ENCODE measurements around the gene TMEM131L.

The TMEM131L gene

DNA sequence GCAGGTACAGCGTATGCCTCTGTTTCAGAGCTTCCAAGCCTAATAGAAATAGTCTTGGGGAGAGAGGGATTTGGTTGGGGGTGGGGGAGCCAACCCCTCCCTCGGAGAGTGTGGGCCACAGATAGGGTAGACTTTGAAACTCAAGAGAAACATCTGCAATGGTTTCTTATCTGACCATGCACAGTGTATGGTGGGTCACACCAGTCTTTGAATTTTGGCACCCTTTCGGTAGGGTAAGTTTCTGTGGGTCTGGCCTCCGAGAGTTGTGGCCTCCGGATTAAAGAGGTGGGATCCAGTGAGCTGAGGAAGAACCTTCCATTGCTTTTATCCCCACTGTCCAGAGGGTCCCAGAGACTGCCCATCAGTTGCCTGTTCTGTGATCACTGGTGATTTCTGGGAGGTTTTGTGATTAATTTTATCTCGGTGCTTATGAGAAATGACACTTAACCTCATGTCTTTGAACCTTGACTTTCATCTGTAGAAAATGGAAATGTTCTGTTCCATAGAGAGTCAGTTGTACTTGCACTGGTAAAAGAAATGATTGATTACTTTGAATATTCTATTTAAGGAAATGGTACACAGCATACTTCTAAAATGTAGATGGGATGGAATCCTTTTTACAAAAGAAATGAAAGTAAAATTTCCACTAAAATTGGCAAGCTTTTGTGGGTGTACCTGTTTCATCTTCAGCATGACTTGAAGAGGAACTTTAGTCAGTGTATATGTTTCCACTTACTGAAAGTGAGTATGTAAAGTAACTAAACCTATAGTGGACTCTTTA, 62.7 kb downstream of the TMEM131L start:
- no peak overlapping the region for H3K9ac ChIP-seq (ENCODE audit: low read depth, low read length)
- no peaks in the 10 kb centered on the region for H3K27me3 ChIP-seq (ENCODE audit: insufficient read depth, low read length)
- H3K4me3 ChIP-seq (ENCODE audit: low read length) = no peak overlapping the region
- H3K36me3 ChIP-seq (ENCODE audit: insufficient read depth, low read length) = no peaks in the 10 kb centered on the region
- H3K9me3 ChIP-seq (ENCODE audit: insufficient read depth, low read depth, low read length) = no peaks in the 10 kb centered on the region
- no peak overlapping the region for H3K27ac ChIP-seq (ENCODE audit: low read depth, low read length)
- WGBS = 91% methylated on average over 6 of the region's 6 CpGs
- peaks cover 16% of the 10 kb centered on the region for H3K4me1 ChIP-seq (ENCODE audit: insufficient read depth, low read length)

DNA sequence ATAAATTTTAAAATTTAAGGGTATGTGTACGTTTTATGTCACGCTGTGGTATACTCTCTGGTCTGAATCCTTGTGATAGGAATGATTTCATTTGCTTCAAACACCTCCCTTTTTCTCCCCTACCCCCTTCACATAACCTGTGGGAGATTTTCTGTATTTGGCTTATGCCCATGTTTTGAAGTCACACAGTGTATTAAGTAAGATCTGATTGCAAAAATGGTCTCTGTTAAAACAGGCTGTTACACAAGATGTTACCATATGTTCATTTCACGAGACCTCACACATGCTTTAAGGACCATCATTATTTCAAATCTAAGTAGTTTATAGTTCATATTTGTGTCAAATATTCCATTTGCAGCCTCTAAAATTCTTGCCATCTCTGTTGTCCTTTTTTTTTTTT, 63.5 kb downstream of the TMEM131L start:
- H3K9ac ChIP-seq (ENCODE audit: low read depth, low read length) = no peak overlapping the region
- H3K4me3 ChIP-seq (ENCODE audit: low read length) = no peak overlapping the region
- H3K9me3 ChIP-seq (ENCODE audit: insufficient read depth, low read depth, low read length) = no peaks in the 10 kb centered on the region
- peaks cover 15% of the 10 kb centered on the region for H3K4me1 ChIP-seq (ENCODE audit: insufficient read depth, low read length)
- no peaks in the 10 kb centered on the region for H3K36me3 ChIP-seq (ENCODE audit: insufficient read depth, low read length)
- H3K27ac ChIP-seq (ENCODE audit: low read depth, low read length) = no peak overlapping the region
- WGBS = 100% methylated on average over 2 of the region's 3 CpGs
- no peaks in the 10 kb centered on the region for H3K27me3 ChIP-seq (ENCODE audit: insufficient read depth, low read length)

GRCh38 chr4:153530284-153530999, 64.3 kb downstream of the TMEM131L start:
- H3K4me1 ChIP-seq (ENCODE audit: insufficient read depth, low read length) = peaks cover 23% of the 10 kb centered on the region
- H3K4me3 ChIP-seq (ENCODE audit: low read length) = no peak overlapping the region
- no peaks in the 10 kb centered on the region for H3K9me3 ChIP-seq (ENCODE audit: insufficient read depth, low read depth, low read length)
- H3K27me3 ChIP-seq (ENCODE audit: insufficient read depth, low read length) = no peaks in the 10 kb centered on the region
- H3K9ac ChIP-seq (ENCODE audit: low read depth, low read length) = no peak overlapping the region
- 90% methylated on average over 8 of the region's 8 CpGs for WGBS
- no peaks in the 10 kb centered on the region for H3K36me3 ChIP-seq (ENCODE audit: insufficient read depth, low read length)
- no peak overlapping the region for H3K27ac ChIP-seq (ENCODE audit: low read depth, low read length)

GRCh38 chr4:153531000-153531358, 64.8 kb downstream of the TMEM131L start:
- Histone ChIP-seq H3K4me3 (ENCODE audit: low read length) (no peak overlapping the region), H3K27ac (ENCODE audit: low read depth, low read length) (no peak overlapping the region), H3K4me1 (ENCODE audit: insufficient read depth, low read length) (peaks cover 28% of the 10 kb centered on the region), H3K36me3 (ENCODE audit: insufficient read depth, low read length) (no peaks in the 10 kb centered on the region), H3K9me3 (ENCODE audit: insufficient read depth, low read depth, low read length) (no peaks in the 10 kb centered on the region), H3K9ac (ENCODE audit: low read depth, low read length) (no peak overlapping the region), H3K27me3 (ENCODE audit: insufficient read depth, low read length) (no peaks in the 10 kb centered on the region)
- WGBS = 94% methylated on average over 1 of the region's 1 CpG

GRCh38 chr4:153531976-153532626, 65.9 kb downstream of the TMEM131L start:
- 82% methylated on average over 1 of the region's 2 CpGs for WGBS
- H3K9me3 ChIP-seq (ENCODE audit: insufficient read depth, low read depth, low read length) = no peaks in the 10 kb centered on the region
- H3K27me3 ChIP-seq (ENCODE audit: insufficient read depth, low read length) = no peaks in the 10 kb centered on the region
- H3K4me3 ChIP-seq (ENCODE audit: low read length) = no peak overlapping the region
- no peaks in the 10 kb centered on the region for H3K36me3 ChIP-seq (ENCODE audit: insufficient read depth, low read length)
- H3K9ac ChIP-seq (ENCODE audit: low read depth, low read length) = no peak overlapping the region
- peaks cover 35% of the 10 kb centered on the region for H3K4me1 ChIP-seq (ENCODE audit: insufficient read depth, low read length)
- no peak overlapping the region for H3K27ac ChIP-seq (ENCODE audit: low read depth, low read length)

DNA sequence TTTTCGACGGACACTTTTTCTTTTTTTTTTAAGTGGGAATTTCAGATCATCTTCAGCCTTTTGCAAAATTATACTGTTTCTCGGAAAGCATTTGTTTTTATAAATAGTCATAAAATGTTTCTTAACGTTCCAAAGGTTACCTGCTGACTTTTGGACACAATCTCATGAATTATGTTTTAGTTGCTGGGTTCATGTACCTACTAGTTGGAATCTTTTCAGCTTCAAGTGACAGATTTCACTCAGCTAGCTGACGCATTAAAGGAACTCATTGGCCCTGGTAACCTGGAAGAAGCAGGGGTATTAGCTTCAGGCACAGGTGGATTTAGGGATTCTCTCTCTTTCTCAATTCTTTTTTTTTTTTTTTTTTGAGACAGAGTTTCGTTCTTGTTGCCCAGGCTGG, 66.5 kb downstream of the TMEM131L start:
- H3K27ac ChIP-seq (ENCODE audit: low read depth, low read length) = no peak overlapping the region
- WGBS = 96% methylated on average over 6 of the region's 6 CpGs
- no peak overlapping the region for H3K4me3 ChIP-seq (ENCODE audit: low read length)
- peaks cover 39% of the 10 kb centered on the region for H3K4me1 ChIP-seq (ENCODE audit: insufficient read depth, low read length)
- no peak overlapping the region for H3K9ac ChIP-seq (ENCODE audit: low read depth, low read length)
- H3K27me3 ChIP-seq (ENCODE audit: insufficient read depth, low read length) = no peaks in the 10 kb centered on the region
- H3K36me3 ChIP-seq (ENCODE audit: insufficient read depth, low read length) = no peaks in the 10 kb centered on the region
- no peaks in the 10 kb centered on the region for H3K9me3 ChIP-seq (ENCODE audit: insufficient read depth, low read depth, low read length)

GRCh38 chr4:153533387-153533786, 67.2 kb downstream of the TMEM131L start:
- Histone ChIP-seq H3K9me3 (ENCODE audit: insufficient read depth, low read depth, low read length) (no peaks in the 10 kb centered on the region), H3K4me3 (ENCODE audit: low read length) (no peak overlapping the region), H3K27me3 (ENCODE audit: insufficient read depth, low read length) (no peaks in the 10 kb centered on the region), H3K4me1 (ENCODE audit: insufficient read depth, low read length) (peaks cover 45% of the 10 kb centered on the region), H3K36me3 (ENCODE audit: insufficient read depth, low read length) (no peaks in the 10 kb centered on the region), H3K27ac (ENCODE audit: low read depth, low read length) (no peak overlapping the region), H3K9ac (ENCODE audit: low read depth, low read length) (no peak overlapping the region)

DNA sequence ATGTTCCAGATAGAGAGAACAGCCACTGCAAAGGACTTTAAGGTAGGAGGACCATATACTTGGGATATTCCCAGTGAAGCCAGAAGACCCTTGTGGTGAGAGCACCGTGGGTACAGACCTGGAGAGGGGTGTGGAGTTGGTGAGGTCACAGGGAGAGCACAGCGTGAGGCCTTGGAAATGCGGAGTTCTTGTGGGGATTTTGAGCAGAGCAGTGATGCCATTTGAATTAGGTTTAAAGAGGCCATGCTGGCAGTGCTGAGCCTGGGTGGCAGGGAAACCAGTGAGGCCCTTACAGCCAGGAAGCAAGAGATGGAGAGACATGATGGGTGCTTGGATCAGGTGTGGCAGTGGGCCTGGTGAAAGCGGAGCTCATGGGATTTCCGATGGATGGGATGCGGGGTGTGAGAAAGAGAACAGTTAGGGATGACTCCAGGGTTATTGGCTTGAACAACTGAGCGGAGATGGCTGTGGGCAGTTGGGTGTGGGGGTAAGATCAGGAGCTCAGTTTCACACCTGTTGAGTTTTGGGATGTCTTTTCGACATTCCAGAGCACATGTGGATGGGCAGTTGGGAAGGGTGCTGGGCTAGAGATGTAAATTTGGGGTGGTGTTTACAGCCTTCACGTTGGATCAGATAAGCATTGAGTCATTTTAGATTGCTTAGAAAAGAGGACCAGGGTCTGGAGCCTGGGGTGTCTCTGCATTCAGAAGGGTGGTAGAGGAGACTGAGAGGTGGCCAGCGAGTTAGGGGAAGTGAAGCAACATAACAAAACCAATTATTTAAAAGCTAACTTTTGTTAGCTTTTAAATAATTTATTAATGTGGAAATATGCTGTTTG, 68.9 kb downstream of the TMEM131L start:
- H3K4me1 ChIP-seq (ENCODE audit: insufficient read depth, low read length) = peaks cover 57% of the 10 kb centered on the region
- 71% methylated on average over 9 of the region's 10 CpGs for WGBS
- H3K27ac ChIP-seq (ENCODE audit: low read depth, low read length) = peak overlapping the region; percentile 82; the same call in 1 of the 2 replicates

DNA sequence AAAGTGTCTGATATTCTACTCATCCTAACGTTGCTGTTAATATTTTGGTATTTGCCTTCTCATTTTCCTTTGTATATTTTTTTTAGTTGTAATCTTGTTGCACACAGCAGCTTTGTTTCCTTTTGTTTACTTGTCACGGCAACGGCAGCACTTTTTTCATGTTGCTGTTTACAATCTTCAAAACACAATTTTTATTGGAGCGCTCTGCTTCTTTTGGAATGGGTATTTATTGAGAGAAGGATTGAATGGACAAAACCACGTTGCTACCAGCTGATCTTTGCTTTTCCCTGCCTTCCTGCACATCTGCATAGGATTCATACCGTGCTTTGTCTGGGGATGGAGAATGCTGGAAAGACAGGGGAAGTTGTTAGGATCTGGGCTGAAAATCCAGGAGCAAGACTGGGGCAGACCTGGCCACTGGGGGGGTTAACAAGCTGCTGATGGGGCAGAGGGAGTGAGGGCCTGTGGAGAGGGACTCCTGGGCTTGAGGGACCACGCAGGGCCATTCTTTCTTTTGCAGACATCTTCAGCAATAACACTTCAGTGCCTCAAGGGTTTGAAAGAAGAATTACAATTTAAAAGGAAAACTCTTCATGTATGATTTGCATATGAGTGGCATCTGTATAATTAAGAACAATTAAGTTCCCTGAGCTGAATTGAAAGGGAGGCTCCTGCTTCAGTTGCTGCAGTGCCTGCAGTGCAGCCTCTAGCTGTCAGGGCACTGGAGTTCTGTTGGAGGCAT, 69.8 kb downstream of the TMEM131L start:
- H3K4me1 ChIP-seq (ENCODE audit: insufficient read depth, low read length) = peaks cover 50% of the 10 kb centered on the region
- peak overlapping the region; percentile 82; the same call in 1 of the 2 replicates for H3K27ac ChIP-seq (ENCODE audit: low read depth, low read length)
- H3K36me3 ChIP-seq (ENCODE audit: insufficient read depth, low read length) = no peaks in the 10 kb centered on the region
- H3K27me3 ChIP-seq (ENCODE audit: insufficient read depth, low read length) = no peaks in the 10 kb centered on the region
- no peaks in the 10 kb centered on the region for H3K9me3 ChIP-seq (ENCODE audit: insufficient read depth, low read depth, low read length)
- no peak overlapping the region for H3K4me3 ChIP-seq (ENCODE audit: low read length)
- H3K9ac ChIP-seq (ENCODE audit: low read depth, low read length) = peak overlapping the region; percentile 37
- 44% methylated on average over 7 of the region's 7 CpGs for WGBS

More for the DNA sequence above, 68.9 kb downstream of the TMEM131L start:
- Histone ChIP-seq H3K27me3 (ENCODE audit: insufficient read depth, low read length) (no peaks in the 10 kb centered on the region), H3K4me3 (ENCODE audit: low read length) (no peak overlapping the region), H3K9ac (ENCODE audit: low read depth, low read length) (0 out of 2 replicates have a peak overlapping the region, but pooled peaks have one; percentile 37), H3K36me3 (ENCODE audit: insufficient read depth, low read length) (no peaks in the 10 kb centered on the region), H3K9me3 (ENCODE audit: insufficient read depth, low read depth, low read length) (no peaks in the 10 kb centered on the region)

- Histone ChIP-seq H3K27me3 (ENCODE audit: insufficient read depth, low read length) (no peaks in the 10 kb centered on the region), H3K9ac (ENCODE audit: low read depth, low read length) (no peak overlapping the region), H3K4me3 (ENCODE audit: low read length) (no peak overlapping the region), H3K27ac (ENCODE audit: low read depth, low read length) (no peak overlapping the region), H3K9me3 (ENCODE audit: insufficient read depth, low read depth, low read length) (no peaks in the 10 kb centered on the region), H3K36me3 (ENCODE audit: insufficient read depth, low read length) (no peaks in the 10 kb centered on the region), H3K4me1 (ENCODE audit: insufficient read depth, low read length) (peaks cover 49% of the 10 kb centered on the region)
- 93% methylated on average over 6 of the region's 6 CpGs for WGBS
Measured at GRCh38 chr4:153537493-153537960, 71.4 kb downstream of the TMEM131L start.

Data from HUES64 (cell line).